HepG2 (cell line): ENCODE results near the gene HAP1. TPM values are rescaled to one million over a fixed set of nuclear protein-coding genes. Genes with fewer than 3 reads are reported as not detected.
A peak's percentile ranks its signal among the peaks of the same experiment; 100 is the strongest.

ENCODE experiments used
- GMEB1 ChIP-seq: sonication (generic); formaldehyde crosslinking; IDR thresholded peaks from 2 replicates; pipeline ENCODE4 v1.5.1; 2020; ENCODE audit warnings: missing genetic modification reagents, mild to moderate bottlenecking, borderline replicate concordance
- NKX3-1 ChIP-seq: sonication (generic); formaldehyde crosslinking; IDR thresholded peaks from 2 replicates; pipeline ENCODE4 v1.5.0; 2020; ENCODE audit warnings: missing genetic modification reagents
- NRL ChIP-seq: sonication (generic); formaldehyde crosslinking; IDR thresholded peaks from 2 replicates; pipeline ENCODE4 v1.5.0; 2020; ENCODE audit warnings: missing genetic modification reagents, mild to moderate bottlenecking, moderate library complexity, borderline replicate concordance
- RAD51 ChIP-seq: fragments of 450-650 bp; IDR thresholded peaks from 2 replicates; pipeline ENCODE4 v1.6.1; 2016; ENCODE audit warnings: borderline replicate concordance
- SCMH1 ChIP-seq: sonication (generic); formaldehyde crosslinking; IDR thresholded peaks from 2 replicates; pipeline ENCODE4 v1.9.0; 2021; ENCODE audit warnings: missing genetic modification reagents, mild to moderate bottlenecking, borderline replicate concordance
- ZNF33B ChIP-seq: sonication (generic); formaldehyde crosslinking; IDR thresholded peaks from 2 replicates; pipeline ENCODE4 v1.5.1; 2020; ENCODE audit warnings: mild to moderate bottlenecking, missing genetic modification reagents
- ZNF354B ChIP-seq: sonication (generic); formaldehyde crosslinking; IDR thresholded peaks from 2 replicates; pipeline ENCODE4 v1.8.0; 2022; ENCODE audit warnings: mild to moderate bottlenecking, missing genetic modification reagents
- ZNF674 ChIP-seq: sonication (generic); formaldehyde crosslinking; IDR thresholded peaks from 2 replicates; pipeline ENCODE4 v1.5.0; 2020; ENCODE audit warnings: low read depth, mild to moderate bottlenecking, missing genetic modification reagents
- ZSCAN9 ChIP-seq: IDR thresholded peaks from 2 replicates; pipeline ENCODE4 v1.6.1; 2016; ENCODE audit warnings: borderline replicate concordance
- polyA plus RNA-seq, 8 experiments: library from polyadenylated mRNA; depleted of rRNA in 3 of 8; stranded (reverse) in 7 of 8; unstranded in 1 of 8; fragments of >200 nt; fragmentation: Illumina TruSeq in 4 of 8; extraction: Trizol in 4 of 8; gene quantifications; 2 replicates each; pipeline versions ENCODE4 v1.2.1 to v1.2.3, GENCODE V29; 2011 to 2016; ENCODE audit warnings: low read depth in 4 of 8, missing spikeins in 1 of 8, mixed read lengths in 1 of 8; ENCODE audit not compliant: insufficient read depth in 1 of 8
- total RNA-seq, 5 experiments: library from RNA; depleted of rRNA; stranded (reverse); fragments of >200 nt; fragmentation: Illumina TruSeq; extraction: Trizol; gene quantifications; 2 replicates each; pipeline ENCODE4 v1.2.3, GENCODE V29; 2016; ENCODE audit warnings: low read depth in 1 of 5
- TF ChIP-seq, protein P1 (sequence below): sonication (generic); formaldehyde crosslinking; conservative IDR thresholded peaks from 2 replicates; pipeline ENCODE4 v1.5.0; 2020; ENCODE audit warnings: missing genetic modification reagents
- TF ChIP-seq, protein P2 (sequence below): sonication (generic); formaldehyde crosslinking; IDR thresholded peaks from 2 replicates; pipeline ENCODE4 v1.4.0; 2020; ENCODE audit warnings: mild to moderate bottlenecking, missing genetic modification reagents
- TF ChIP-seq, protein P3 (sequence below): sonication (generic); formaldehyde crosslinking; IDR thresholded peaks from 2 replicates; pipeline ENCODE4 v1.8.1; 2023; ENCODE audit warnings: missing genetic modification reagents, mild to moderate bottlenecking, borderline replicate concordance
- TF ChIP-seq, protein P4 (sequence below): sonication (generic); formaldehyde crosslinking; IDR thresholded peaks from 2 replicates; pipeline ENCODE4 v1.4.0; 2020; ENCODE audit warnings: low read depth, mild to moderate bottlenecking, missing genetic modification reagents
- TF ChIP-seq, protein P5 (sequence below): sonication (generic); formaldehyde crosslinking; IDR thresholded peaks from 2 replicates; pipeline ENCODE4 v1.5.0; 2020; ENCODE audit warnings: missing genetic modification reagents

HAP1 gene
- total and polyA plus RNA-seq, 2 of the 13 experiments (the other 11 are each of a cell fraction or from before 2014, with no cell fraction given), result 0.07 TPM

DNA sequence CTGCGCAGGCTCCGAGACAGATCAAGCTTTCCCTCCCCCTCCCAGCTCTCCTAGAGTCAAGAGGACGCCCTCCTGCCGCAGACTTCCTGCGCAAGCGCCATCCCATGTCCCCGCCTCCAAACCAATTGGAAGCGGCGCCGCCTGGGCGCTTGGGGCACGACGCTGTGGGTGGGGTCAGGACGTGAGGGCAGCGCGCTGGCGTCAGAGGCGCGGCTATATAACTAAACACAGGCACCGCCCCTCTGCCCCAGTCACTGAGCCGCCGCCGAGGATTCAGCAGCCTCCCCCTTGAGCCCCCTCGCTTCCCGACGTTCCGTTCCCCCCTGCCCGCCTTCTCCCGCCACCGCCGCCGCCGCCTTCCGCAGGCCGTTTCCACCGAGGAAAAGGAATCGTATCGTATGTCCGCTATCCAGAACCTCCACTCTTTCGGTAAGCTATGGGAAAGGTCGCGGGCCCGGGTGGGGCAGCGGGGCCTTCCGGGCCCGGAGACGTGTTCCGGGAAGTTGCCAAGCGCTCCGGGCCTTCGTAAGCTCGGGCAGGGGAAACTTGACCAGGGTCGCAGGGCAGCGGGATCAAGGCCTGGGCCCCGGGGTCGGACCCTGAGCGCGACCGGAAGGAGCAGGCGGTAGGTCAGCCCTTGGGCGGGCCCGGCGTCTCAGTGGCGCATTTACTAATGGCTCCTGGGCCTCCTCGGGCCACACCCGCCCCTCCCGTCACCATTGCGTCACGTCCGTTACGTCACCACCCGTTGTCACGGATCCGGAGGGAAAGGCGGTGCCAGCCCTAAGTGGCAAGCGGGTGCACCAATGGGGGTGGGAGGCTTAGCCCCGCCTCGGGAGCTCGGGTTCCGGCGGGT is 45.6 kb downstream of the HAP1 start, which contains the start of gene EIF1 (continued):
- TF ChIP-seq, protein P1, sequence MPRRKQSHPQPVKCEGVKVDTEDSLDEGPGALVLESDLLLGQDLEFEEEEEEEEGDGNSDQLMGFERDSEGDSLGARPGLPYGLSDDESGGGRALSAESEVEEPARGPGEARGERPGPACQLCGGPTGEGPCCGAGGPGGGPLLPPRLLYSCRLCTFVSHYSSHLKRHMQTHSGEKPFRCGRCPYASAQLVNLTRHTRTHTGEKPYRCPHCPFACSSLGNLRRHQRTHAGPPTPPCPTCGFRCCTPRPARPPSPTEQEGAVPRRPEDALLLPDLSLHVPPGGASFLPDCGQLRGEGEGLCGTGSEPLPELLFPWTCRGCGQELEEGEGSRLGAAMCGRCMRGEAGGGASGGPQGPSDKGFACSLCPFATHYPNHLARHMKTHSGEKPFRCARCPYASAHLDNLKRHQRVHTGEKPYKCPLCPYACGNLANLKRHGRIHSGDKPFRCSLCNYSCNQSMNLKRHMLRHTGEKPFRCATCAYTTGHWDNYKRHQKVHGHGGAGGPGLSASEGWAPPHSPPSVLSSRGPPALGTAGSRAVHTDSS (CRISPR knock-in tag), result no peak; the same call in 1 of the 2 replicates
- TF ChIP-seq ZNF33B, result peak; percentile 95
- TF ChIP-seq NKX3-1, result peak; percentile 79; the same call in 1 of the 2 replicates
- no peak; the same call in 1 of the 2 replicates for TF ChIP-seq ZNF354B (CRISPR knock-in tag)
- TF ChIP-seq, protein P2, sequence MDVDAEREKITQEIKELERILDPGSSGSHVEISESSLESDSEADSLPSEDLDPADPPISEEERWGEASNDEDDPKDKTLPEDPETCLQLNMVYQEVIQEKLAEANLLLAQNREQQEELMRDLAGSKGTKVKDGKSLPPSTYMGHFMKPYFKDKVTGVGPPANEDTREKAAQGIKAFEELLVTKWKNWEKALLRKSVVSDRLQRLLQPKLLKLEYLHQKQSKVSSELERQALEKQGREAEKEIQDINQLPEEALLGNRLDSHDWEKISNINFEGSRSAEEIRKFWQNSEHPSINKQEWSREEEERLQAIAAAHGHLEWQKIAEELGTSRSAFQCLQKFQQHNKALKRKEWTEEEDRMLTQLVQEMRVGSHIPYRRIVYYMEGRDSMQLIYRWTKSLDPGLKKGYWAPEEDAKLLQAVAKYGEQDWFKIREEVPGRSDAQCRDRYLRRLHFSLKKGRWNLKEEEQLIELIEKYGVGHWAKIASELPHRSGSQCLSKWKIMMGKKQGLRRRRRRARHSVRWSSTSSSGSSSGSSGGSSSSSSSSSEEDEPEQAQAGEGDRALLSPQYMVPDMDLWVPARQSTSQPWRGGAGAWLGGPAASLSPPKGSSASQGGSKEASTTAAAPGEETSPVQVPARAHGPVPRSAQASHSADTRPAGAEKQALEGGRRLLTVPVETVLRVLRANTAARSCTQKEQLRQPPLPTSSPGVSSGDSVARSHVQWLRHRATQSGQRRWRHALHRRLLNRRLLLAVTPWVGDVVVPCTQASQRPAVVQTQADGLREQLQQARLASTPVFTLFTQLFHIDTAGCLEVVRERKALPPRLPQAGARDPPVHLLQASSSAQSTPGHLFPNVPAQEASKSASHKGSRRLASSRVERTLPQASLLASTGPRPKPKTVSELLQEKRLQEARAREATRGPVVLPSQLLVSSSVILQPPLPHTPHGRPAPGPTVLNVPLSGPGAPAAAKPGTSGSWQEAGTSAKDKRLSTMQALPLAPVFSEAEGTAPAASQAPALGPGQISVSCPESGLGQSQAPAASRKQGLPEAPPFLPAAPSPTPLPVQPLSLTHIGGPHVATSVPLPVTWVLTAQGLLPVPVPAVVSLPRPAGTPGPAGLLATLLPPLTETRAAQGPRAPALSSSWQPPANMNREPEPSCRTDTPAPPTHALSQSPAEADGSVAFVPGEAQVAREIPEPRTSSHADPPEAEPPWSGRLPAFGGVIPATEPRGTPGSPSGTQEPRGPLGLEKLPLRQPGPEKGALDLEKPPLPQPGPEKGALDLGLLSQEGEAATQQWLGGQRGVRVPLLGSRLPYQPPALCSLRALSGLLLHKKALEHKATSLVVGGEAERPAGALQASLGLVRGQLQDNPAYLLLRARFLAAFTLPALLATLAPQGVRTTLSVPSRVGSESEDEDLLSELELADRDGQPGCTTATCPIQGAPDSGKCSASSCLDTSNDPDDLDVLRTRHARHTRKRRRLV (CRISPR knock-in tag), result peak; percentile 95
- peak; percentile 99 for TF ChIP-seq GMEB1 (CRISPR knock-in tag)
- no peak for TF ChIP-seq SCMH1 (CRISPR knock-in tag)
- TF ChIP-seq ZNF674 (CRISPR knock-in tag), result no peak; the same call in 1 of the 2 replicates
- TF ChIP-seq, protein P3, sequence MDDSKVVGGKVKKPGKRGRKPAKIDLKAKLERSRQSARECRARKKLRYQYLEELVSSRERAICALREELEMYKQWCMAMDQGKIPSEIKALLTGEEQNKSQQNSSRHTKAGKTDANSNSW (CRISPR knock-in tag), result peak; percentile 98; the same call in 1 of the 2 replicates
- TF ChIP-seq RAD51, result no peak
- TF ChIP-seq, protein P4, sequence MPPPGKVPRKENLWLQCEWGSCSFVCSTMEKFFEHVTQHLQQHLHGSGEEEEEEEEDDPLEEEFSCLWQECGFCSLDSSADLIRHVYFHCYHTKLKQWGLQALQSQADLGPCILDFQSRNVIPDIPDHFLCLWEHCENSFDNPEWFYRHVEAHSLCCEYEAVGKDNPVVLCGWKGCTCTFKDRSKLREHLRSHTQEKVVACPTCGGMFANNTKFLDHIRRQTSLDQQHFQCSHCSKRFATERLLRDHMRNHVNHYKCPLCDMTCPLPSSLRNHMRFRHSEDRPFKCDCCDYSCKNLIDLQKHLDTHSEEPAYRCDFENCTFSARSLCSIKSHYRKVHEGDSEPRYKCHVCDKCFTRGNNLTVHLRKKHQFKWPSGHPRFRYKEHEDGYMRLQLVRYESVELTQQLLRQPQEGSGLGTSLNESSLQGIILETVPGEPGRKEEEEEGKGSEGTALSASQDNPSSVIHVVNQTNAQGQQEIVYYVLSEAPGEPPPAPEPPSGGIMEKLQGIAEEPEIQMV (CRISPR knock-in tag), result peak; percentile 63; the same call in 1 of the 2 replicates
- TF ChIP-seq, protein P5, sequence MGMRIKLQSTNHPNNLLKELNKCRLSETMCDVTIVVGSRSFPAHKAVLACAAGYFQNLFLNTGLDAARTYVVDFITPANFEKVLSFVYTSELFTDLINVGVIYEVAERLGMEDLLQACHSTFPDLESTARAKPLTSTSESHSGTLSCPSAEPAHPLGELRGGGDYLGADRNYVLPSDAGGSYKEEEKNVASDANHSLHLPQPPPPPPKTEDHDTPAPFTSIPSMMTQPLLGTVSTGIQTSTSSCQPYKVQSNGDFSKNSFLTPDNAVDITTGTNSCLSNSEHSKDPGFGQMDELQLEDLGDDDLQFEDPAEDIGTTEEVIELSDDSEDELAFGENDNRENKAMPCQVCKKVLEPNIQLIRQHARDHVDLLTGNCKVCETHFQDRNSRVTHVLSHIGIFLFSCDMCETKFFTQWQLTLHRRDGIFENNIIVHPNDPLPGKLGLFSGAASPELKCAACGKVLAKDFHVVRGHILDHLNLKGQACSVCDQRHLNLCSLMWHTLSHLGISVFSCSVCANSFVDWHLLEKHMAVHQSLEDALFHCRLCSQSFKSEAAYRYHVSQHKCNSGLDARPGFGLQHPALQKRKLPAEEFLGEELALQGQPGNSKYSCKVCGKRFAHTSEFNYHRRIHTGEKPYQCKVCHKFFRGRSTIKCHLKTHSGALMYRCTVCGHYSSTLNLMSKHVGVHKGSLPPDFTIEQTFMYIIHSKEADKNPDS (CRISPR knock-in tag), result no peak; the same call in 1 of the 2 replicates
- peak; percentile 5 for TF ChIP-seq ZSCAN9 (CRISPR knock-in tag)
- TF ChIP-seq NRL (CRISPR knock-in tag), result peak; percentile 99
